ENCODE measurements around the gene ASB10. TPM values are rescaled to one million over a fixed set of nuclear protein-coding genes. Genes with fewer than 3 reads are reported as not detected.

Gene ASB10
- total RNA-seq, 1 donor from 2014 or later = not detected

- H3K4me3 ChIP-seq (ENCODE audit: low read depth, low read length) = no peak overlapping the region
Measured at GRCh38 chr7:151189038-151189437, 2.0 kb upstream of the ASB10 start.

GRCh38 chr7:151188252-151188542 lies 1.1 kb upstream of the ASB10 start:
- no peak overlapping the region for H3K4me3 ChIP-seq (ENCODE audit: low read depth, low read length)
- no peak for TF ChIP-seq CTCF (conservative IDR thresholded peaks at IDR 0.05; ENCODE audit: low read depth, low read length)
- DNase-seq (ENCODE audit: low read depth) = no peak

More at GRCh38 chr7:151189038-151189437, 2.0 kb upstream of the ASB10 start:
- no peak for DNase-seq (ENCODE audit: low read depth)
- no peak for TF ChIP-seq CTCF (conservative IDR thresholded peaks at IDR 0.05; ENCODE audit: low read depth, low read length)

- no peak for DNase-seq (ENCODE audit: low read depth)
- no peak overlapping the region for H3K4me3 ChIP-seq (ENCODE audit: low read depth, low read length)
- TF ChIP-seq CTCF (conservative IDR thresholded peaks at IDR 0.05; ENCODE audit: low read depth, low read length) = no peak
Measured at GRCh38 chr7:151187409-151188251, 580 bp upstream of the ASB10 start.

GRCh38 chr7:151185762-151186639 lies 1.0 kb downstream of the ASB10 start:
- DNase-seq (ENCODE audit: low read depth) = no peak
- TF ChIP-seq CTCF (conservative IDR thresholded peaks at IDR 0.05; ENCODE audit: low read depth, low read length) = no peak
- no peak overlapping the region for H3K4me3 ChIP-seq (ENCODE audit: low read depth, low read length)

GRCh38 chr7:151181011-151181431 lies 6.0 kb downstream of the ASB10 start:
- DNase-seq (ENCODE audit: low read depth) = no peak
- TF ChIP-seq CTCF (conservative IDR thresholded peaks at IDR 0.05; ENCODE audit: low read depth, low read length) = no peak
- H3K4me3 ChIP-seq (ENCODE audit: low read depth, low read length) = no peak overlapping the region

- no peak for DNase-seq (ENCODE audit: low read depth)
- TF ChIP-seq CTCF (conservative IDR thresholded peaks at IDR 0.05; ENCODE audit: low read depth, low read length) = no peak
- no peak overlapping the region for H3K4me3 ChIP-seq (ENCODE audit: low read depth, low read length)
Measured at GRCh38 chr7:151179946-151180345, 7.1 kb downstream of the ASB10 start.
